OCI-LY7 (cell line): ENCODE data around the gene GOT1.

ENCODE experiments used
- CTCF ChIP-seq: fragments of 200-600 bp; sonication (generic); conservative IDR thresholded peaks from 2 replicates; pipeline ENCODE4 v1.5.1; 2014; ENCODE audit warnings: mild to moderate bottlenecking, antibody characterized with exemption, low read length, moderate library complexity, mixed read lengths
- EZH2phosphoT487 ChIP-seq: fragments of 200-600 bp; sonication (generic); IDR thresholded peaks from 2 replicates; pipeline ENCODE4 v1.6.1; 2018; ENCODE audit warnings: low read depth, borderline replicate concordance, mild to moderate bottlenecking, mixed run types, antibody characterized with exemption, low read length, moderate library complexity, mixed read lengths

- TF ChIP-seq CTCF (no peak), EZH2phosphoT487 (no peak)
Observed at GRCh38 chr10:99429517-99430095, 818 bp downstream of the GOT1 start.
